ENCODE results near the gene FBXO38.
A peak's percentile ranks its signal among the peaks of the same experiment; 100 is the strongest.

The FBXO38 gene

DNA sequence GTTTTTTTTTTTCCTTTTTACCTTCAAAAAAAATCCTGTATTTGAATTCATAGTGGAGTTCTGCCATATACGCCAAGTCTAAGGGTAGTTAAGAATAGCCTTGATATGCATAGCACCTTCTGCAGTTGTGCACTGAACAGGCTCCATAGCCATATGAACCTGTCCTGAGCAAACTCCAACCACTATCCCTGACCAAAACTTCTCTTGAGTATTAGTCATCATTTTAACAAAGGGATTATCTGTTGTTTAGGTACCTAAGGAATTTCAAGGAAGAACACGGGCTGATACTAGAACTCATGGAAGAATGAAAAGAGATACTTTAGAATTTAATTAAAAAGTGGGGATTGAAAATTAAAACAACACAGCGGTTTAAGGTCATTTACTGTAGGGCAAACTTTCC is 1.9 kb upstream of the FBXO38 start:
- in situ Hi-C loops (cut with HindIII; ENCODE audit: low sequenced_read_pairs) = no loop called here
- H3K4me3 ChIP-seq (ENCODE audit: low read depth, low read length) = no peak overlapping the region
- TF ChIP-seq, protein P1, sequence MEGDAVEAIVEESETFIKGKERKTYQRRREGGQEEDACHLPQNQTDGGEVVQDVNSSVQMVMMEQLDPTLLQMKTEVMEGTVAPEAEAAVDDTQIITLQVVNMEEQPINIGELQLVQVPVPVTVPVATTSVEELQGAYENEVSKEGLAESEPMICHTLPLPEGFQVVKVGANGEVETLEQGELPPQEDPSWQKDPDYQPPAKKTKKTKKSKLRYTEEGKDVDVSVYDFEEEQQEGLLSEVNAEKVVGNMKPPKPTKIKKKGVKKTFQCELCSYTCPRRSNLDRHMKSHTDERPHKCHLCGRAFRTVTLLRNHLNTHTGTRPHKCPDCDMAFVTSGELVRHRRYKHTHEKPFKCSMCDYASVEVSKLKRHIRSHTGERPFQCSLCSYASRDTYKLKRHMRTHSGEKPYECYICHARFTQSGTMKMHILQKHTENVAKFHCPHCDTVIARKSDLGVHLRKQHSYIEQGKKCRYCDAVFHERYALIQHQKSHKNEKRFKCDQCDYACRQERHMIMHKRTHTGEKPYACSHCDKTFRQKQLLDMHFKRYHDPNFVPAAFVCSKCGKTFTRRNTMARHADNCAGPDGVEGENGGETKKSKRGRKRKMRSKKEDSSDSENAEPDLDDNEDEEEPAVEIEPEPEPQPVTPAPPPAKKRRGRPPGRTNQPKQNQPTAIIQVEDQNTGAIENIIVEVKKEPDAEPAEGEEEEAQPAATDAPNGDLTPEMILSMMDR (IDR thresholded peaks at IDR 0.05; ENCODE audit: low read depth, low read length) = no peak
- no peak for DNase-seq (ENCODE audit: low read depth, low spot score)

DNA sequence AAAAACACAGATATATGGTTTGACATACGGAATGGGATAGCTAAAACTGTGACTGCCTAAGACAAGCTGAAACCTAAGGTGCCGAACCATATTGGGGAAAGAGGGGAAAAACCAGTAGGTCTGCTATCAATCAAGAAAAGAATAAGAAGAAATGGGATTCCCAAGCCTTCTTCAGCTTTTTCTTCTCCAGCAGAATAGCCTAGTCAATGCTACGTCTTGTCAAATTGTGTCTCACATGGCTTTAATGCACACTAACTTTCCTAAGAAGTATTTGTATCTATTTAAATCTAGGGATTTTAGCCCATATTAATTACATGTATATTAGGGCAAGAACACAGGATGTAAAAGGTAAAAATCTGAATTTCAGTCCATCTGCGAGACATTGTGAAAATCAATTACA is 797 bp upstream of the FBXO38 start:
- peak overlapping the region; percentile 66 for H3K4me3 ChIP-seq (ENCODE audit: low read depth, low read length)
- in situ Hi-C loops (cut with HindIII; ENCODE audit: low sequenced_read_pairs) = no loop called here

DNA sequence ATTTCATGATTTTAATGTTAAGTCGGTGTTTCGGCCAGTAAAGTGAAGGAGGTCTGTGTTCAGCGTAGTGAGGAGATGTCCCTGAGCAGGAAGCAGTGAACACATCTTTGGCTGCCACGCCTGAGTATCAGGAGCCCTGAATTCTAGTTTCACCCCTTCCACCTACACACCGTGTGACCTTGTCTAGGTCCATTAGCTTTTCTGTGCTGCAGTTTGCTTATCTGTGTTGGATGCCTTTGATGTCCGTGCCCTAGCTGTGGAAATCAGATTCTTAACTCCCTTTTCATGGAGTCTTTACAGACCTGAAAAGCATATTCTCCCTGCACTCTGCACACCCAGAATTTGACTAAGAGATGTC is 601 bp downstream of the FBXO38 start:
- TF ChIP-seq, protein P1 (IDR thresholded peaks at IDR 0.05; ENCODE audit: low read depth, low read length) = no peak
- DNase-seq (ENCODE audit: low read depth, low spot score) = no peak
- H3K4me3 ChIP-seq (ENCODE audit: low read depth, low read length) = peak overlapping the region; percentile 66
- in situ Hi-C loops (cut with HindIII; ENCODE audit: low sequenced_read_pairs) = no loop called here

More for the DNA sequence above, 797 bp upstream of the FBXO38 start:
- TF ChIP-seq, protein P1 (IDR thresholded peaks at IDR 0.05; ENCODE audit: low read depth, low read length) = no peak
- DNase-seq (ENCODE audit: low read depth, low spot score) = peak; percentile 25

- H3K4me3 ChIP-seq (ENCODE audit: low read depth, low read length) = no peak overlapping the region
Measured at GRCh38 chr5:148385094-148385493, 1.3 kb downstream of the FBXO38 start.

DNA sequence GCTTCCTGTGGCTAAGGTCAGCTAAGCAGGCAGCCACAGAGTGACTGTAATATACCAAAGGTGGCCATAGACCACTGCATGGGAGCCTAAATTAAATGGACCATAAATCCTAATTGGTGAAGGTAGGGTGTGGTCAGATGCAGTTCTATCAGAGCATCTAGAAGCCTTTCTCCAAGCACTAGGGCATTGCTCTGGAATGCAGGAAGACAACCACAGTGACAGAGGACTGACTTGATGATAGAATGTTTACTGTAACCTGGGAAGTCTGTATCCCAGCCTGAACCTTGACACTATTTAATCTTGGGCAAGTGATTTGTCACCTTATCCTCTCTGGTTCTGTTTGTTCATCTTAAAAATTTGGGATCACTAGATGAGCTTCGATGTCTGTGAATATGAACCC is 2.3 kb downstream of the FBXO38 start:
- TF ChIP-seq, protein P1 (IDR thresholded peaks at IDR 0.05; ENCODE audit: low read depth, low read length) = no peak
- no peak for DNase-seq (ENCODE audit: low read depth, low spot score)
- H3K4me3 ChIP-seq (ENCODE audit: low read depth, low read length) = no peak overlapping the region
- in situ Hi-C loops (cut with HindIII; ENCODE audit: low sequenced_read_pairs) = no loop called here

More at GRCh38 chr5:148385094-148385493, 1.3 kb downstream of the FBXO38 start:
- no peak for DNase-seq (ENCODE audit: low read depth, low spot score)
- in situ Hi-C loops (cut with HindIII; ENCODE audit: low sequenced_read_pairs) = no loop called here
- TF ChIP-seq, protein P1 (IDR thresholded peaks at IDR 0.05; ENCODE audit: low read depth, low read length) = no peak

GRCh38 chr5:148387325-148387724 is 3.6 kb downstream of the FBXO38 start:
- in situ Hi-C loops (cut with HindIII; ENCODE audit: low sequenced_read_pairs) = no loop called here

More at GRCh38 chr5:148387325-148387724, 3.6 kb downstream of the FBXO38 start:
- DNase-seq (ENCODE audit: low read depth, low spot score) = peak; percentile 69
- TF ChIP-seq, protein P1 (IDR thresholded peaks at IDR 0.05; ENCODE audit: low read depth, low read length) = no peak
- H3K4me3 ChIP-seq (ENCODE audit: low read depth, low read length) = no peak overlapping the region
